Muscle layer of colon (tissue), 2 donors: ENCODE measurements around the gene NET1.

ENCODE experiments used
- H3K27ac ChIP-seq: one replicate; pipeline ENCODE4 v1.7.0; 2013; ENCODE audit warnings: low read depth, mild to moderate bottlenecking, low read length, moderate library complexity
- H3K27me3 ChIP-seq, 2 donors: one replicate each; pipeline ENCODE4 v1.7.0; 2013; ENCODE audit warnings: low read length in 2 of 2, mild to moderate bottlenecking in 2 of 2; ENCODE audit not compliant: insufficient read depth in 2 of 2, control insufficient read depth in 1 of 2
- H3K36me3 ChIP-seq: one replicate; pipeline ENCODE4 v1.7.0; 2013; ENCODE audit warnings: mild to moderate bottlenecking, low read length; ENCODE audit not compliant: insufficient read depth
- H3K4me1 ChIP-seq: one replicate; pipeline ENCODE4 v1.7.0; 2013; ENCODE audit warnings: mild to moderate bottlenecking, low read length; ENCODE audit not compliant: insufficient read depth
- H3K4me3 ChIP-seq, 2 donors: one replicate each; pipeline ENCODE4 v1.7.0; 2013; ENCODE audit warnings: low read length in 2 of 2, low read depth in 1 of 2, mild to moderate bottlenecking in 1 of 2, moderate library complexity in 1 of 2
- H3K9ac ChIP-seq: one replicate; pipeline ENCODE4 v1.7.0; 2013; ENCODE audit warnings: low read length
- H3K9me3 ChIP-seq: one replicate; pipeline ENCODE4 v1.7.0; 2013; ENCODE audit warnings: mild to moderate bottlenecking, low read length
- donor health status: abdominal sarcoma.
- donor health status: Adenocarcinoma of cecum.

NET1 gene

DNA sequence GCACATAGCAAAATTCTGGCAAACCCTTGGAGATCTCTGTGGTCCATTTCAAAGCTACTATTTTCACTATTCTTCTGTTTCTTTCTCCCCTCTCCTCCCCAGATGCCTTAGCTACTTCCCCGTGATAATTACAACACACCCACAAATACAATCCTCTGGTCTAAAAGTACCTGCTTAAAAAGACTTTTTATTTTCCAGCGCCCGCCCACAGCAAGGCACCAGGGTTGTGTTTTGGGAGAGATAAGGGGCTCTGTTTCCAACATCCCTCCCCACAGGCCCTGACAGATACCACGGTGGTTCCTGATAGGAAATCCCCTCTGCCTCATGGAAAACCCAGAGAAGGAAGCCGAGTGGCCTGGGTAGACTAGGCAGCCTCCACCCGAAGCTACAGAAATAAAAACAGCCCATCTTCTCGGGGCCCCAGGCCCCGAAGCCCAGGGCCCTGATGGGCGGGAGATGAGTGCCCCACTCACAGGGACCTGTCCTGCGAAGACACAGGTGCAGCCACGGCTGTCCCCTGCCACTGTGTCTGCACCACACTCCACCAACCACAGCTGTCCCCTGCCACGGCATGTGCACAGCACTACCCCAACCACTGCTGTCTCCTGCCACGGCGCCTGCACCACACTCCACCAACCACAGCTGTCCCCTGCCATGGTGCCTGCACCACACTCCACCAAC is 67.3 kb downstream of the NET1 start:
- no peak overlapping the region for H3K9ac ChIP-seq
- H3K27me3 ChIP-seq: no peaks in the 10 kb centered on the region
- no peak overlapping the region for H3K4me3 ChIP-seq
- no peak overlapping the region for H3K27ac ChIP-seq
- H3K4me1 ChIP-seq: no peaks in the 10 kb centered on the region
- H3K36me3 ChIP-seq: no peaks in the 10 kb centered on the region
- no peaks in the 10 kb centered on the region for H3K9me3 ChIP-seq

DNA sequence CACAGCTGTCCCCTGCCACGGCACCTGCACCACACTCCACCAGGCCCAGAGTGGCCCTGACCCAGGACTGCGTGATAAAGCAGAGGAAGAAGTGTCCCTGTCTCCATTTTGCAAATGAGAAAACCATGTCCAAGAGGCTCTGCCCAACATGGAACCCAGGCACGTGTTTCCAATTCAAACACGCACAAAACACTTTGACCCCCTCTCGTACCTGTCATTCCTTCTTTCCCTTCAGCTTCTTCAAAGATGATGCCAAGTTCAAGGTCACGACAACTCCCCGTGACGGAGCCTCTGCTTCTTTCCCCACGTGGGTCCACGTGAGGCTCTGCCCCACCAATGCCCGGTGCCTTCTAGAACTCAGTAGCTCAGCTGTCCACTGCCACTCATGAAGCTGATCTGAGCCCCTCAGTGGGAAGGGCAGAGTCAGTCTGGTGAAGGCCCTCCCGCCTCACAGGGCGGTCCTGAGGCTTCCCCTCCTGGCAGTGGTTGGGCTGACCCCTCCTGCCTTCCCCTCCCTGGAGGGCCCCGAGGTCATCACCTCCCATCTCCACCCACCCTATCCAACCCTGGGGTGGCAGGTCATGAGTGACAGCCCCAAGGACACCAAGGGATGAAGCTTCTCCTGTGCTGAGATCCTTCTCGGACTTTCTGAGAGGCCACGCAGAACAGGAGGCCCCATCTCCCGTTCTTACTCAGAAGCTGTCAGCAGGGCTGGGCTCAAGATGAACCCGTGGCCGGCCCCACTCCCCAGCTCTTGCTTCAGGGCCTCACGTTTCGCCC is 68.0 kb downstream of the NET1 start:
- Histone ChIP-seq H3K36me3 (no peaks in the 10 kb centered on the region), H3K9ac (no peak overlapping the region), H3K4me3 (no peak overlapping the region), H3K4me1 (no peaks in the 10 kb centered on the region), H3K9me3 (no peaks in the 10 kb centered on the region), H3K27ac (no peak overlapping the region), H3K27me3 (no peaks in the 10 kb centered on the region)

DNA sequence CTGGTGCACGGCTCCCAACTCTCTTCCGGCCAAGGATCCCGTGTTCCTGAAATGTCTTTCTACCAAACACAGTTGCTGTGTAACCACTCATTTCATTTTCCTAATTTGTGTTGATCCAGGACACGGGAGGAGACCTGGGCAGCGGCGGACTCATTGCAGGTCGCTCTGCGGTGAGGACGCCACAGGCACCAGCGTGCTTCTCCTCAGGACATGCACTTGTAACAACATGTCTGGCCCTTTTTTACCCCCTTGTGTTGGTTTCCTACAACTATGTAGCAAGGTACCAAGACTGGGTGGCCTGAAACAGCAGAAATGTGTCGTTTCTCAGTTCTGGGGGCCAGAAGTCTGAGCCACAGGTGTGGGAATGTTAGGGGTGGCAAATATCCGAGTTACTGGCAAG is 68.8 kb downstream of the NET1 start:
- H3K27me3 ChIP-seq: no peaks in the 10 kb centered on the region
- H3K9me3 ChIP-seq: no peaks in the 10 kb centered on the region
- no peak overlapping the region for H3K4me3 ChIP-seq
- H3K36me3 ChIP-seq: no peaks in the 10 kb centered on the region
- no peaks in the 10 kb centered on the region for H3K4me1 ChIP-seq
- no peak overlapping the region for H3K9ac ChIP-seq
- no peak overlapping the region for H3K27ac ChIP-seq

DNA sequence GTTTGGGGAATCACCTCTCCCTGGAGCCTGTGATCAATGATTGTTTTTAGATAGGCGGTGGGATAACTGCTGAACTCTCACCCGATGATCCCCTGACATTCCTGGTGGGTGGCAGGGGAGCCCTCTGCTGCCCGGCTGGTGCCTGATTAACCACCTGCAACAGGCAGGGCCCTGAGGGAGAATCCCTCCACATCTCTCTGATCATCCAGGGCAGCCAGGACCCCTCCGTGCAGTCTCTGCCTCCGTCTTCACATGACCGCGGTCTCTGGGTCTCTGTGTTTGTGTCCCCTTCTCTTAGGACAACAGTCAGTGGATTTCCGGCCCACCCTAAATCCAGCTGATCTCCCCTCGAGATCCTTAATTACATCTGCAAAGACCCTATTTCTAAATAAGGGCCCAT is 69.7 kb downstream of the NET1 start:
- Histone ChIP-seq H3K4me3 (no peak overlapping the region), H3K4me1 (no peaks in the 10 kb centered on the region), H3K36me3 (no peaks in the 10 kb centered on the region), H3K27me3 (no peaks in the 10 kb centered on the region), H3K27ac (no peak overlapping the region), H3K9me3 (no peaks in the 10 kb centered on the region), H3K9ac (no peak overlapping the region)

DNA sequence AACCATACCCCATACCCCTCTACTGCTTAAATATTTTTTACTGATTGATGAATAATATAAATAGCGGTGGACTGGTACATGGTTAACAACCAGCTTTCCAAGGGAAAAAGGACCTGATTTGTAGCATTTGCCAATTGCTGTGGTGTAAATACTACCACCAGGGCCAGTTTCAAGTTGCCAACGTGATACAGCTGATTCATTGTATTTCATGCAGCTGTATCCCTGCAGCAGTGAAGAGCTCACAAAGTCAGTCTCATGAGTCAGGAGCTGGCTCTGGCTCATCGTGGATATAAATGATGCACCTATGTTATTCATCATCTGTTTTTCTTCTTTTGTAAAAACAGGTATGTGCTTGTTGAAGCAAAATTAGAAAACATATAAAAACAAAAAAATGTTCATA is 71.8 kb downstream of the NET1 start:
- Histone ChIP-seq H3K27ac (no peak overlapping the region), H3K9ac (no peak overlapping the region), H3K4me3 (no peak overlapping the region), H3K4me1 (no peaks in the 10 kb centered on the region), H3K27me3 (no peaks in the 10 kb centered on the region), H3K36me3 (no peaks in the 10 kb centered on the region), H3K9me3 (no peaks in the 10 kb centered on the region)

DNA sequence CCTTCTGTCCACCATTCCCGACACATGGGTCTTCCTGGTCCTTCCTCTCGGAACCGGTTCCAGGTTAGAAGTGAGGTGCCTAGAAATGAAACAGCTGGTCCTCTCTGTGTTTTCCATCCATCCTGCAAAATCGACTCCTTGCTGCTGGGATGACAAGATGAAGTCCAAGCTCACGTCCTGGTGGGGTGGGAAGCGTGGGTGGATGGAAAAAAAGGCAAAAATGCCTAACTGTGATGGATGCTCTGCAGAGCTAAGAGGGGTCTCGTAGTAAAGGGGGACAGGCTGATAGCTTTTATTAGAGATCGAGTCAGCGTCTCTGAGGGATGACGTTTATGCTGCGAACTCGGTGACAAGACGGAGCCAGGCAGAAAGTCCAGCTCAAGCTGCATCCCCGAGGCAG is 72.9 kb downstream of the NET1 start:
- no peak overlapping the region for H3K9ac ChIP-seq
- no peaks in the 10 kb centered on the region for H3K9me3 ChIP-seq
- H3K4me3 ChIP-seq: no peak overlapping the region
- H3K36me3 ChIP-seq: no peaks in the 10 kb centered on the region
- H3K4me1 ChIP-seq: no peaks in the 10 kb centered on the region
- no peak overlapping the region for H3K27ac ChIP-seq
- H3K27me3 ChIP-seq: no peaks in the 10 kb centered on the region

DNA sequence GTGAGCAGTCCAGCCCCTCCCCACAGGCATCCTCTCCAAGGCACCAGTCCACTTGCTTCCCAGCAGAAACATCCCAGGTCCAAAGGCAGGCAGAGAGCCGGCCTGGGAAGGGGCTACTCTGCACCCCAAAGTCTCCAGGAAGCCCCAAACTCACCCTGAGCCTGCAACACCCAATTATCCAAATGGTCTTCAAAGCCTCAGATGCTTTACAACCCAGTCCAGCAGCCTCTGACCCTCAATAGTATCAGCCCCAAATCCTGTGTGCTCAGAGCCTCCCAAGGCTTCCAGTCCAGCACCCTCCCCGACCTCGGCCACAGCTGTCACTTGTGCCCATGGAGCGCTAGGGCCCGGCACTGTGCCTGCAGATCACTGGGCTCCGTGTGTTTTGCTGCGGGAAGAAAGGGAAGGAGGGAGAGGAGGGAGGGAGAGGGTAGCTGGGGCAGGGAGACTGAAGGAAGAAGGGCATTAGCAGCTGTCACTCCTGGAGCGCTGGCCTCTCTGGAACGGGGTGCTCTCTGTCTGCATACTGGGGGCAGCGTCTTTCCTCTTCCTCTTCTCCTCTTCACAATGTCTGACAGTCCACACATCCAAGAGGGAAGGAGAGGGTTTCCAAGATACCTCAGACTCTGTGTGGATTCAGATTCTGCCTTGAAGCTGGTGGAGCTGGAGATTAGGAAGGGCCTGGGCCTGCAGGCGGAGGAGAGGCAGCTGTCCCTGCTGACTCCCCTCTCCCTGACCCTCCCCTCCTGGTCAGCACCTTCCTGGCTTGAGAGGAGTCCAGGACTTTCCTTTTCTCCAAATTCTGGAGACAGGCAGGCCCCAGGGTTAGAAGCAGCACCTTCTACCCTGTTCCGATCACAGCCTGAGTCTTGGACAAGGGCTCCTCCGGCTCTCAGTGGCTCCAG is 73.8 kb downstream of the NET1 start:
- Histone ChIP-seq H3K4me1 (no peaks in the 10 kb centered on the region), H3K9me3 (no peaks in the 10 kb centered on the region), H3K4me3 (no peak overlapping the region), H3K9ac (no peak overlapping the region), H3K27ac (no peak overlapping the region), H3K27me3 (no peaks in the 10 kb centered on the region), H3K36me3 (no peaks in the 10 kb centered on the region)

DNA sequence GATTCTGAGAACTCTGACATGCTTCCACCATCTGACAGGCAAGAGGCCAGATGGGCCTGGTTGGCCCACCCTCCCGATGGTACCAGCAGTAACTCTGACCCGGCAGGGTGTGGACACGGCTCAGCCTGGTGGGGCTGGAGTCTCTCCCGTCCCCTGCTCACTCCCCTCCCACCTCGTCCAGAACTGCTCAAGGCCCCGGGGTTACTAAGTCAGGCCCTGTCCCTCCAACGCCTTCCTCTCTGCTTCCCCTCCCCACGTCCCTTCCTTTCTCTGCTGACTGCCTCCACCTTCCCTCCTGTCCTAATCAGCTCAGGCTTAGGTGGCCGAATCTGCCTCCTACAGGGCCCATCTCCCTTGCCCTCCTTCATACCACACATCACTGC is 74.5 kb downstream of the NET1 start:
- Histone ChIP-seq H3K9ac (no peak overlapping the region), H3K4me3 (no peak overlapping the region), H3K27ac (no peak overlapping the region), H3K4me1 (no peaks in the 10 kb centered on the region), H3K27me3 (no peaks in the 10 kb centered on the region), H3K36me3 (no peaks in the 10 kb centered on the region), H3K9me3 (no peaks in the 10 kb centered on the region)

DNA sequence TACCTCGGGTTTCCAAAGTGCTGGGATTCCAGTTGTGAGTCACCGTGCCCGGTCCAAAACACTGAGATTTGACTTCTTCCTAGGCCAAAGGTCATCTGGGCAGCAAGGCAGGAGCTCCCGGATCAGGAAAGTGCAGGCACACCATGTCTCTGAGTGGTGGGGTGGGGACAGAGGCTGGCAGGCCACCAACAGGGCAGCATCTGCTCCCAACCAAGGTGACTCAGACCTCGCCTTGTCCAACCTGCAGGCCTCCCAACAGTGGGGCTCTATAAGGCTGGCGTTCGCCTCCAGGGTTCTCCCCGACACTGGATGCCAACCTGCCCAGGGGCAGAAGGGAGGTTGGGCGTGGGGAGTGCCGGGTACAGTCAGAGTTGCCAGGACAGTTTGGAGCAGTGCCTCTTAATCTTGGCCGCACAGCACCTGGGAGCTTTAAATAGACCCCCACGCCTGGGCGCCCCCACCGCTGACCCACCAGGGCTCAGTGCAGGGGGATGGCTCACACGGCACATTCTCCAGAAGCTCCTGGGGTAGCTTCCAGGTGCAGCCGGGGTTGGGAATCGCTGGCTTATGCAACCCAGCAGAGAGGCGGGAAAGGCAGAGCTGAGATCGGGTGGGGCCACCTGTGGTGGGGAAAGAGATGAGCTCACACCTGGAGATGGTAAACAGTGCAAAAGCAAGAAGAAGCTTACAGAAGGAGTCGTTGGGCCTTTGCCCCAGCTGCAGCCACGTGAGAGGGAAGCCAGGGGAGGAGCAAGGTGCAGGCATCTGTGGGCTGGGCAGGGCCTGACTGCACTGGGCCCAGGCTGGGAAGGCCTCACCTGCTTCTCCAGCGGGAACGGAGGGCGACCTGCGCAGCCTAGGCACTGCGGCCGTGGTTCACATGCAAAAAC is 76.2 kb downstream of the NET1 start:
- Histone ChIP-seq H3K9ac (no peak overlapping the region), H3K4me1 (no peaks in the 10 kb centered on the region), H3K9me3 (no peaks in the 10 kb centered on the region), H3K4me3 (no peak overlapping the region), H3K27ac (no peak overlapping the region), H3K36me3 (no peaks in the 10 kb centered on the region), H3K27me3 (no peaks in the 10 kb centered on the region)

DNA sequence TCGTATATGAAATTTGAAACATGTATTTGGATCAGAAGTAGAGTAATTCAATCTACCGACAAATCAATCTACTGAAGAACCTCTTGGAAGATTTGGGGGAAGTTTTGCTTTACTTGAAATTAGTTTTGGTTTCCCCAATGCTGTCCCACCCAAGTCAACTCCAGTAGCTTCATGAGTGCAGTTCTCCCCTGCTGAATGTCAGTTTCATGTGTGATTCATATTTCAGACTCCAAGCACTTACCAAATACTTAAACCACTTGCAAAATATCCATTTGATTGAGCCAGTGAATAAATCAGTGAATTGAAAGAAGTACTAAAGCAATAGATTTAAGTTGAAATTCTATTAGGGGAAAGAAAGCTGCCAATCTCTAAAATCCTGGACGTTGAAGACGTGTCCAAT is 77.7 kb downstream of the NET1 start:
- no peaks in the 10 kb centered on the region for H3K36me3 ChIP-seq
- no peak overlapping the region for H3K9ac ChIP-seq
- H3K4me3 ChIP-seq: no peak overlapping the region
- no peaks in the 10 kb centered on the region for H3K9me3 ChIP-seq
- no peak overlapping the region for H3K27ac ChIP-seq
- H3K4me1 ChIP-seq: no peaks in the 10 kb centered on the region
- no peaks in the 10 kb centered on the region for H3K27me3 ChIP-seq
